Stimulated activated effector memory CD8-positive, alpha-beta T cell treated with anti-CD3 and anti-CD28 coated beads, Interleukin-12 subunit alpha, Interleukin-12 subunit beta, amount 100 ng/mL, for 72 hours (primary cell): ENCODE results near the gene TRIM14.
"Not testable (repeated sequence)": the region's sequence is repeated elsewhere in the genome, so short reads cannot be mapped to it uniquely, and the experiment has no call there.

ENCODE experiments used
- ATAC-seq: fragments of 150-1000 bp; cut with Tn5 transposase; 2 replicates; pipeline ENCODE4 v1.10.0; 2021
- DNase-seq, 2 donors: peaks; one replicate each; pipeline ENCODE4 v3.0.0; 2021 to 2022; ENCODE audit warnings: low spot score in 2 of 2
- H3K27ac Mint-ChIP-seq: one replicate; pipeline ENCODE4 v1.8.0; 2022; ENCODE audit warnings: mild to moderate bottlenecking, mixed read lengths
- H3K36me3 Mint-ChIP-seq: one replicate; pipeline ENCODE4 v1.8.0; 2022; ENCODE audit warnings: mild to moderate bottlenecking, mixed read lengths
- H3K4me1 Mint-ChIP-seq: one replicate; pipeline ENCODE4 v1.8.0; 2022; ENCODE audit warnings: mixed read lengths
- H3K4me3 Mint-ChIP-seq: one replicate; pipeline ENCODE4 v1.8.0; 2022; ENCODE audit warnings: mild to moderate bottlenecking, mixed read lengths
- H3K9me3 Mint-ChIP-seq: one replicate; pipeline ENCODE4 v1.8.0; 2022; ENCODE audit warnings: mixed read lengths

TRIM14 gene

DNA sequence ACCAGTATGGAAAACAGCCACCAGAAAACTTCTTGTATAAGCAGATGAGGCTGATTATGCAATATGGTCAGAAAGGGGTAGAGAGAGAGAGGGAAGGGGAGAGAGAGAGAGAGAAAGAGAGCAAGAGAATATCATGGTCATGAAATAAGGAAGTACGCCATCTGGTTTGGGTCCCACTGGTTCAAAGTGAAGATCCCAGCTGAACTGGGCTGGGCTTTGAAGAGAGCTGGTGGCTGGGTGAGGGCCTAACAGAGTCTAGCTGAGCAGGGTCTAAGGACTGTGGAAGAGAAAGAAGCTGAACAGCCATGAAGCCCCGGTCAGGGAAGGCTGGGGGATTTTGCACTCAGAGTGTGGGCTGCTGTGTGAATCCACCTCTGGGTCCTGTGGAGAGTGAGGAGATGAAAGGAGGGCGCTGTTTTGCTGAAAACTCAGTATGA is 14.6 kb downstream of the TRIM14 start:
- ATAC-seq (no peak), DNase-seq (peak in 1 of 2 donors; percentile 59)
- H3K27ac Mint-ChIP-seq: peak overlapping the region; percentile 94
- peaks cover 84% of the 10 kb centered on the region for H3K4me1 Mint-ChIP-seq
- H3K36me3 Mint-ChIP-seq: peaks cover 54% of the 10 kb centered on the region
- H3K4me3 Mint-ChIP-seq: peak overlapping the region; percentile 49
- no peaks in the 10 kb centered on the region for H3K9me3 Mint-ChIP-seq

DNA sequence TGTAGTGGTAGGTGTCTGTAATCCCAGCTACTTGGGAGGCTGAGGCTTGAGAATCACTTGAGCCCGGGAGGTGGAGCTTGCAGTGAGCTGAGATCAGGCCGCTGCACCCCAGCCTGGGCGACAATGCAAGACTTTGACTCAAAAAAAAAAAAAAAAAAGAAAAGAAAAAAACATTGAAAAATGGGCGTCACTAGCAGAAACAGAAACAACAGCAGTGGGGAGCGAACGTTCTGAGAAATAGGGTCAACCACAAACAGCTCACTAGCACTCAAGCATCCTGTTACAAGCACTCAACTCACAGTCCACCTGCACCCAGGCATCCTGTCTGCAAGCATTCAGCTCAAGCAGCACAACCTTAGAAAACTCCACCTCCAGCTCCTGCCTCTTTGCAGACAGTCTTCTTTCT is 17.2 kb downstream of the TRIM14 start:
- H3K36me3 Mint-ChIP-seq: peaks cover 58% of the 10 kb centered on the region
- peak; percentile 39 to 84 for DNase-seq
- H3K4me1 Mint-ChIP-seq: peaks cover 75% of the 10 kb centered on the region
- ATAC-seq: peak; percentile 98
- no peaks in the 10 kb centered on the region for H3K9me3 Mint-ChIP-seq
- peak overlapping the region; percentile 55 for H3K4me3 Mint-ChIP-seq
- peak overlapping the region; percentile 94 for H3K27ac Mint-ChIP-seq

DNA sequence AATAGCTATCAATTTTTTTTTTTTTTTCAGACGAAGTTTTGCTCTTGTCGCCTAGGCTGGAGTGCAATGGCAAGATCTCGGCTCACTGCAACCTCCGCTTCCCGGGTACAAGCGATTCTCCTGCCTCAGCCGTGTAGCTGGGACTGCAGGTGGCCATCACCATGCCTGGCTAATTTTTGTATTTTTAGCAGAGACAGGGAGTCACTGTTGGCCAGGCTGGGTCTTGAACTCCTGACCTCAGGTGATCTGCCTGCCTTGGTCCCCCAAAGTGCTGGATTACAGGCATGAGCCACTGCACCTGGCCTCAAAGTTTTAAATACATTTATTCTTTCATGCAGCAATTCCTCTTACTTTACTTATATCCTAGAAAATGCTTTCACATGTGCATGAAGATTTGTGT is 17.6 kb downstream of the TRIM14 start:
- Mint-ChIP-seq H3K36me3 (peaks cover 57% of the 10 kb centered on the region), H3K4me3 (peak overlapping the region; percentile 55), H3K9me3 (no peaks in the 10 kb centered on the region), H3K4me1 (peaks cover 77% of the 10 kb centered on the region), H3K27ac (peak overlapping the region; percentile 94)
- ATAC-seq (no peak), DNase-seq (no peak)

DNA sequence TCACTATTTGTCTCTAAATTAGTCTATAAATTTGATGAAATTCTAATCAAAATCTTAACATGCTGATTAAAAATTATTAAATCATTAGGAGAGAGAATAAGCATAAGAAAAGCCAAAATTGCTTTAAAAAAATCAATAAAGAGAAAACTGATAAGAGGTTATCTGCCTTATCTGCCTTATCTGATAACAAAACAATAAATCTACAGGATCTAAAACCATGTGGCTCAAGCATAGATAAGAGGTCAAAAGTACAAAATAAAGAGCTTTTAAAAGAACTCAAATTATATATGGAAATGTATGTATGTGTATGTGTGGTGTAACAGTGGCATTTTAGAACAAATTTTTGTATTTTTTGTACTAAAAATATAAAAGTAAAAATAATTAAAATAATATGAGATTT is 18.6 kb downstream of the TRIM14 start:
- no peak for ATAC-seq
- H3K4me1 Mint-ChIP-seq: peaks cover 70% of the 10 kb centered on the region
- H3K36me3 Mint-ChIP-seq: peaks cover 57% of the 10 kb centered on the region
- no peaks in the 10 kb centered on the region for H3K9me3 Mint-ChIP-seq
- peak overlapping the region; percentile 55 for H3K4me3 Mint-ChIP-seq
- DNase-seq: no peak
- H3K27ac Mint-ChIP-seq: peak overlapping the region; percentile 94

DNA sequence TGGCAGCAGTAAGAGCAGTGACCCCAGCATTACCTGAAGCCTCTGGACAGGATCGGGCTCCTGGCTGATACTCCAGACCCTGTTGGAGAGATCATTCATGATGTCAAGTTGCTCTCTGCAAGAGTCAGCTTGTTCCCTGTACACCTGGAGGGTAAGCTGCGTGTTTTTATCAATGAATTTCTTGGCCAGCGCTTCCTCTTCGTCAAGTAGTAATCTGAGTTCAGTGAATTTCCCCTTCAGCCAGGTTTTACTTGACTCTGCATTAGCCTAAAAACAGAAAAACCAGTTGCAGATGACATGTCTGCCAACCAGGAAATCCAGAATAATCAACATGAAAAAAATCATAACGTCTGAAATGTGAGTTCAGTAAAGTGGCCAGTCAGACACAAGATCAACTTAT is 19.1 kb downstream of the TRIM14 start:
- Mint-ChIP-seq H3K9me3 (no peaks in the 10 kb centered on the region), H3K27ac (peak overlapping the region; percentile 94), H3K36me3 (peaks cover 62% of the 10 kb centered on the region), H3K4me3 (peak overlapping the region; percentile 55), H3K4me1 (peaks cover 64% of the 10 kb centered on the region)
- ATAC-seq: no peak
- no peak for DNase-seq

DNA sequence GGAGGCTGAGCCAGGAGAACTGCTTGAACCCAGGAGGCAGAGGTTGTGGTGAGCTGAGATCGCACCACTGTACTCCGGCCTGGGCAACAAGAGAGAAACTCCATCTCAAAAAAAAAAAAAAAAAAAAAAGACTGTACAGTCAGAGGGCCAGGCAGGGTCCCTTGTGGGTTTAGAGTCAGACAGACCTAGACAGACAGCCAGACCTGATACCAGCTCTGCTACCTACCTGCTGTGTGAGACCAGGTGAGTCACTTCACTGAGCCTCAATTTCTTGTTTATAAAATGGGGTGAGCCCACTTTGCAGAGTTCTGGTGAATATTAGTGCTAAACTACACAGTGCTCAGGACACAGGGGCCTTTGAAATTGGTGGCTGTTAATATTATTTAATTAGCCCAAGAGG is 19.7 kb downstream of the TRIM14 start:
- DNase-seq (no peak), ATAC-seq (no peak)
- Mint-ChIP-seq H3K27ac (peak overlapping the region; percentile 94), H3K9me3 (no peaks in the 10 kb centered on the region), H3K36me3 (peaks cover 63% of the 10 kb centered on the region), H3K4me1 (peaks cover 64% of the 10 kb centered on the region), H3K4me3 (peak overlapping the region; percentile 55)

DNA sequence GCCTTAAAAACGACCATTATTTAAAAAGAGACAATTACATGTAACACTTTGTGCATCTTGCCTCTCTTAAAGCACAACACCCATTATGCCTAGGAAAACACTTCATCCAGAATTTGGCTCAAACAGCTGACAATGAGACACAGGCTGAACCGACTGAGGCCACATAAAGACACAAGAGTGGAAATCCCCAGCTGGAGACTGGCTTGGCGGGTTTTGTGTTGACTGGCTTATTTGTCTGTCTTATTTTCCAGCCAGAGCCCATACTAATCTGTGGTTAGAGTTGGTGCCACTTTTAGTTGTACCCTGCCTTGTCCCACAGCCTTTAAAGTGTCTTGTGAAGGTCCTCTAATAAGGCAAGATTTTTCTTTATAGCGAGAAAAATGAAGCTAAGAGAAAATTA is 21.2 kb downstream of the TRIM14 start:
- Mint-ChIP-seq H3K4me1 (peaks cover 65% of the 10 kb centered on the region), H3K4me3 (peak overlapping the region; percentile 25), H3K36me3 (peaks cover 66% of the 10 kb centered on the region), H3K9me3 (no peaks in the 10 kb centered on the region), H3K27ac (peak overlapping the region; percentile 94)
- ATAC-seq (peak; percentile 70), DNase-seq (peak; percentile 10 to 71)

DNA sequence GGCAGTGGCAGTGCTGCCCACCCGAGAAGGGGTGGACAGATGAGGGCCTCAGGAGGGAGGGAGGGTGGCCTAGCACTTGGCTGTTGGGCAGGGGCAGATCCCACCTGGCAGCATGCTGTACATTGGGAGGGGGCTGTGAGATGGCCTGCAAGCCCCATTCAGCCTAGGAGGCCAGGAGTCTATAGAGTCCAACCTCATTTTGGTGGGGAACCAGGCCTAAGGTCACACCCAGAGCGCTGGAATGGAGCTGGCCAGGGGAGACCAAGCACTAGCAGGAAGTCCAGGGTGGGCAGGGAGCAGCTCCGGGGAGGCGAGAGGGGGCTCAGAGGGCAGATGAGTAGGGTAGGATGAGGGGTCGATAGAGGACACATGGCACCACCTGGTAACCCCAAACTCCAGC is 22.9 kb downstream of the TRIM14 start:
- ATAC-seq (no peak), DNase-seq (no peak)
- no peaks in the 10 kb centered on the region for H3K9me3 Mint-ChIP-seq
- H3K4me1 Mint-ChIP-seq: peaks cover 59% of the 10 kb centered on the region
- H3K4me3 Mint-ChIP-seq: no peak overlapping the region
- peaks cover 61% of the 10 kb centered on the region for H3K36me3 Mint-ChIP-seq
- peak overlapping the region; percentile 94 for H3K27ac Mint-ChIP-seq

DNA sequence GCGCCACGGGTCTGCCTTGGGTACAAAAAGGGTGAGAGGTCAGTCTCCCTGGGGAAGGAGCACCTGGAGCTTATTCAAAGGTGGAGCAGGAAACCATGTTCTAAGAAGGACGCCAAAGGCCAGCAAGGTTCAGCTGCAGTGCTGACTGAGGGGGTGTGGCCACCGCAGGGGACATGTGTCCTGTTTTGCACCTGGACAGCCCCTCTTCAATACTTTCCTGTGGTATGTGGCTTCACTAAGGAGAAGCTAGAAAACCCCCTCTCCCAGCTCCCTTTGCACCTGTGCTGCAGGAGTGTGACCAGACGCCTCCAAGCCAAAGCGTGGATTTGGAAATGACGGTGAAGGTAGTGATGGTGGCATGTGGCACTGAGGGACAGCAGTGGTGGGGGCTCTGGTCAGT is 23.6 kb downstream of the TRIM14 start:
- Mint-ChIP-seq H3K4me1 (peaks cover 56% of the 10 kb centered on the region), H3K36me3 (peaks cover 68% of the 10 kb centered on the region), H3K9me3 (no peaks in the 10 kb centered on the region), H3K4me3 (no peak overlapping the region), H3K27ac (peak overlapping the region; percentile 94)
- no peak for DNase-seq
- ATAC-seq: no peak

DNA sequence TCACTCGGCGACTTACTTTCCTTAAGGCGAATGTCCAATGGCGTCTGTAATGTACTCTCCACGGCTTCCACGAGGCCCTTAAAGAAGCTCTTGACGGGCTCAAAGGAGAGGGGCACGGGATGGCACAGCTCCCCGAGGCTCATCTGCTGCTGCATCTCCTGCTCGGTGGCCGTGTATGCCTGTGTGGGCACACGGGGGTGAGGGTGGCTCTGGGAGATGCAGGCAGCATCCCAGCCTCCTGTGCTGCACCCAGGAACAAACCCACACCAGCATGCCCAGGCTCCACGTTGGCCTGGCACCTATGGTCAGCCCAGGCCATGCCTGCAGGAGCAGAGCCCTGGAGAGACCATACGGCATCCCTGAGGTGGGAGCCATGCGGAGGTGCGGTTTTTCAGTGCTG is 24.2 kb downstream of the TRIM14 start:
- no peak overlapping the region for H3K4me3 Mint-ChIP-seq
- DNase-seq: no peak
- H3K9me3 Mint-ChIP-seq: no peaks in the 10 kb centered on the region
- H3K27ac Mint-ChIP-seq: peak overlapping the region; percentile 87
- H3K36me3 Mint-ChIP-seq: peaks cover 69% of the 10 kb centered on the region
- H3K4me1 Mint-ChIP-seq: peaks cover 54% of the 10 kb centered on the region
- no peak for ATAC-seq

DNA sequence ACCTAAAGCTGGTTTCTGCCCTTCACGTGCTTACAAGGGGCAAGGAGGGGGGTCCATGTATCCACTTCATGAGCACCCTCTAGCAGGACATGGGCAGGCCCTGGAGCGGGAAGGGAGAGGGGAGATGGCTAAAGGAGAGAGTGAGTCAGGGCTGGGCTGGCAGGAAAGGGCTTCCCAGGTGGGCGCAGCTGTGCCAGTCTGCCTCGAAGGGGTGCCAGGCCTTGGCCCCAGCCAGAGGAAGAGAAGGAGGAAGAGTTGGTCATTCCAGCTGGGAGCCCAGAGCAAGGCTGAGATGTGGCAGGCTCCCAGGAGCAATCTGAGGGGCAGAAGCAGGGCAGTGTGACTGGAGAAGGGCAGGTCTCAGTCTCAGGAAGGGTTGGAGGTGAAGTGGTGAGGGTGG is 24.7 kb downstream of the TRIM14 start:
- ATAC-seq (no peak), DNase-seq (no peak)
- peaks cover 54% of the 10 kb centered on the region for H3K4me1 Mint-ChIP-seq
- no peak overlapping the region for H3K4me3 Mint-ChIP-seq
- peaks cover 69% of the 10 kb centered on the region for H3K36me3 Mint-ChIP-seq
- no peaks in the 10 kb centered on the region for H3K9me3 Mint-ChIP-seq
- peak overlapping the region; percentile 87 for H3K27ac Mint-ChIP-seq

DNA sequence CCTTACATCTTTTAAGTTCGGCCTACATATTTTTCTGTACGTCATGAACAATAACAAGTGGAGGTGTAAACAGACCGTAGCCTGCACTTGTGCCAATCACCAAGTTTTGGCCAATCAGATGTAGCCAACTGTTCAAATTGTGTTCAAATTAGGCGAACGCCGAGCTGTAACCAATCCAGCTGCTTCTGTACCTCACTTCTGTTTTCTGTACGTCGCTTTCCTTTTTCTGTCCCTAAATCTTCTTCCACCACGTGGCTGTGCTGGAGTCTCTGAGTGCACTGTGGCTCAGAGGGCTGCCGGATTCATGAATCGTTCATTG is 26.4 kb downstream of the TRIM14 start:
- DNase-seq (no peak), ATAC-seq (no peak)
- peaks cover 59% of the 10 kb centered on the region for H3K36me3 Mint-ChIP-seq
- H3K4me3 Mint-ChIP-seq: no peak overlapping the region
- H3K27ac Mint-ChIP-seq: peak overlapping the region; percentile 77
- peaks cover 47% of the 10 kb centered on the region for H3K4me1 Mint-ChIP-seq
- no peaks in the 10 kb centered on the region for H3K9me3 Mint-ChIP-seq

DNA sequence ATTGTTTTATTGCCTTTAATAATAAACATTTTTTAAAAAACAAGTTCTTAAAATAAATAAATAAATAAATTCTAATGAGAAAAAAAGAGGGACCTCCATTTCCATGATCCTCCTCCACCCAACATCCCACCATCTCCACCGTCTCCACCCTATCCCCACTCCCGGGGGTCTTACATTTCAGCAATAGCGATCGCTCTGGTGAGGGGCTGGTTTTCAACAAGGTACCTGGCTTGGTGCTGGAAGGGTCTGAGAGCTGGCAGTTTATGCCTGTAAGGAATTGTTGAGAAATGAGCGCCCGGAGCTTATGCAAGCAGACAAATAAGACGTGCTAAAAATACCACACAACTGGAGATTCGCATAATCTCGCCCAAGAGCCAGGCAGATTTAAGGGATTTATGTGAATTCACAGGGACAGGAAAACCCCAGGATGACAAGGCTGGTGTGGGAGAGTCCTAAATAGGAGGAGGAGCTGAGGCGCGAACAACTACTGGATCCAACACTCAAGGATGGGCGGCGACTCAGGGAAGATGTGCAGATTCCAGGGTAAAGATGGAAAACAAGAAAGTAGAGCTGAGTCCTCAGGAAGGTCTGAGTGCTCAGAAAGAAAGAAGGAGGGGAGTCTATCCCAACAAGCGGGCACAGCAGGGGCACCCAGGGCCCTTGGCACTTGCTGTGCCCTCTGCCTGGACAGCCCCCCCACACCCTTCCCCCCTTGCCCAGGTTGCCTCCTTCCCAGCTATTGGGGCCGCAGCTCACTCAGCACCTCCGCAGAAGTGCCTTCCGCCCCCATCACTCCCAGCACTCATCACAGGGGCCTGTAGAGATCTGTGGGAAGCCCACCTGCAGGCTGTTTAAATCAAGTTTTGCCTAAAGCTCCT is 27.0 kb downstream of the TRIM14 start:
- DNase-seq: no peak
- no peak for ATAC-seq
- H3K4me3 Mint-ChIP-seq: no peak overlapping the region
- H3K4me1 Mint-ChIP-seq: peaks cover 43% of the 10 kb centered on the region
- H3K9me3 Mint-ChIP-seq: no peaks in the 10 kb centered on the region
- peak overlapping the region; percentile 77 for H3K27ac Mint-ChIP-seq
- H3K36me3 Mint-ChIP-seq: peaks cover 57% of the 10 kb centered on the region

DNA sequence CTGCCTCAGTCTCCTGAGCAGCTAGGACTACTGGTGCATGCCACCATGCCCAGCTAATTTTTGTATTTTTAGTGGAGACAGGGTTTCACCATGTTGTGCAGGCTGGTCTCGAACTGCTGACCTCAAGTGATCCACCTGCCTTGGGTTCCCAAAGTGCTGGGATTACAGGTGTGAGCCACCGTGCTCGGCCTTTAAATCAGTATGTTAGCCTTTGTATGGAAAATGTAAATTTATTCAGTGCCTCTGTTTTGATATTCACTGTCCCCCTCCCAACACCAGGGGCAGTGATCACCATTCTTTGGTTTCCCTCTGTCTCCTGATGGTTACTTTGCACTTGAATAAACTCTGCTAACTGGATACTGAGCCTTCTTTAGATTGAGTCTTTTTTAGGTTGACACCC is 28.3 kb downstream of the TRIM14 start:
- peaks cover 44% of the 10 kb centered on the region for H3K4me1 Mint-ChIP-seq
- peak overlapping the region; percentile 68 for H3K27ac Mint-ChIP-seq
- not testable (repeated sequence) for H3K9me3 Mint-ChIP-seq, H3K4me3 Mint-ChIP-seq, ATAC-seq, DNase-seq
- peaks cover 63% of the 10 kb centered on the region for H3K36me3 Mint-ChIP-seq

DNA sequence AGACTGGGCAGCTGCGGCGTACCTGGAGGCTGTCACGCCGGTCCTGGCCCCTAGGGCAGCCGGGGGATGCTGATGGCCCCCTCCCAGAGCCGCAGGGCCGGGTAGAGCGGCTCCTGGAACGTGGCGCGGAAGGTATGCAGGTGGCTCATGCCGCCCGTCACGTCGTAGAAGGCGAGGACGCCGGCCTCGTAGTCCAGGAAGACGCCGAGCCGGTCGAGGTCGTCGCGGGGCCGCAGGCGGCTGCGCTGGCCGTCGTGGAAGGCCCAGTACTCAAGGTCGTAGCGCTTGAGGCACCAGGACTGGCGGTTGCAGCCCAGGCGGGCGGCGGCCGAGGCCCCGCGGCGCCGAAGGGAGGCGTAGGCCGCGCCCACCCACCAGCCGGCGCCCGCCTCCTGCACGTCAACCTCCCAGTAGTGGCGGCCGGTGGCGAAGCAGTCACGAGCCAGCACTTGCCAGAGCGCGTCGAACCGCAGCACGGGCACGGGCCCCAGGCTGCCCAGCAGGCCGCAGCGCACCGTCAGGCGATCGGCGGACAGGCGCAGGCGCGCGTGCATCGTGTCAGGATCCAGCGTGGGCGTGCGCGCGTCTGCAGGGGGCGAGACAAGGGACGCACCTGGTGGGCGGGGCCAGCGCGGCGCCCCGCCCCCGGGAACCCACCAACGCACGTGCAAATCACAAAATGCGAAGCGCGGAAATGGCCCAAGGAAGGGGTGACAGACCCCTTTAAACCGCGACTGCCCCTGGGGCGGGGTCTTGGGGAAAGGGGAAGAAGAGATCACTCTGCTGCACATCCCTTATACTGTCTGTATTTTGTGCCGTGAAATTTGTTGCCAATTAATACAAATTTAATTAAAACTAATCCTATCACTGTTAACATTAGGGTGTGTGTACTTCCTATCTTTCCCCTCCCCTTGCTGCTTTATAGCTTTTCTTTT is 31.3 kb downstream of the TRIM14 start:
- H3K27ac Mint-ChIP-seq: peak overlapping the region; percentile 89
- H3K9me3 Mint-ChIP-seq: no peaks in the 10 kb centered on the region
- H3K4me3 Mint-ChIP-seq: peak overlapping the region; percentile 63
- ATAC-seq (peak; percentile 88), DNase-seq (no peak)
- H3K36me3 Mint-ChIP-seq: peaks cover 60% of the 10 kb centered on the region
- H3K4me1 Mint-ChIP-seq: peaks cover 40% of the 10 kb centered on the region
